ENCODE results near the gene ARHGAP20. TPM values are rescaled to one million over a fixed set of nuclear protein-coding genes. Genes with fewer than 3 reads are reported as not detected.
"Not testable (repeated sequence)": the region's sequence is repeated elsewhere in the genome, so short reads cannot be mapped to it uniquely, and the experiment has no call there.

The ARHGAP20 gene
- total RNA-seq, 4 donors from 2014 or later: 5.1 to 9.4 (median 6.9) TPM

DNA sequence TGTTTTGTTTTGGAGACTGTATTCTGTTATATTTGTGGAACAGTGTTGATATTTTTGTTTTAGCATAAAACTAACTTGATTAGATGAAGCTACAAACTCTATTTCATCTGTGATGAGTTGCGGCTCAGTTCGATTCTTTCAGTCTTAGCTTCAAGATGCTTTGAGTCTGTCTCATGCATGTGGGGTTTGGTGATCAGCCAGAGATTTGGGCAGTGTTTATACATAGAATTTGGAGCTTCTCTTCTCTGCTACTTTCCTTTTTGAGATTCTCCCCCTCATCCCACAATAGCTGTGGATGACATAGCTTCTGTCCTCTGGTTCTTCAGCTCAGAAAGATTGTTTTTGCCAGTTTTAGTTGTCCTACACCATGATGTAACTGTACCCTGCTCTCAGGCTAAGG lies 90.4 kb downstream of the ARHGAP20 start:
- Histone ChIP-seq H3K4me3 (no peak overlapping the region), H3K9me3 (no peaks in the 10 kb centered on the region), H3K27ac (replicated peaks in 1 of 4) (no peak overlapping the region), H3K4me1 (no peaks in the 10 kb centered on the region), H3K36me3 (no peaks in the 10 kb centered on the region), H3K27me3 (no peaks in the 10 kb centered on the region)
- intact Hi-C loops (cut with DNase I): no loop called here
- no peak for DNase-seq (ENCODE audit: extremely low spot score)
- TF ChIP-seq, protein P1, sequence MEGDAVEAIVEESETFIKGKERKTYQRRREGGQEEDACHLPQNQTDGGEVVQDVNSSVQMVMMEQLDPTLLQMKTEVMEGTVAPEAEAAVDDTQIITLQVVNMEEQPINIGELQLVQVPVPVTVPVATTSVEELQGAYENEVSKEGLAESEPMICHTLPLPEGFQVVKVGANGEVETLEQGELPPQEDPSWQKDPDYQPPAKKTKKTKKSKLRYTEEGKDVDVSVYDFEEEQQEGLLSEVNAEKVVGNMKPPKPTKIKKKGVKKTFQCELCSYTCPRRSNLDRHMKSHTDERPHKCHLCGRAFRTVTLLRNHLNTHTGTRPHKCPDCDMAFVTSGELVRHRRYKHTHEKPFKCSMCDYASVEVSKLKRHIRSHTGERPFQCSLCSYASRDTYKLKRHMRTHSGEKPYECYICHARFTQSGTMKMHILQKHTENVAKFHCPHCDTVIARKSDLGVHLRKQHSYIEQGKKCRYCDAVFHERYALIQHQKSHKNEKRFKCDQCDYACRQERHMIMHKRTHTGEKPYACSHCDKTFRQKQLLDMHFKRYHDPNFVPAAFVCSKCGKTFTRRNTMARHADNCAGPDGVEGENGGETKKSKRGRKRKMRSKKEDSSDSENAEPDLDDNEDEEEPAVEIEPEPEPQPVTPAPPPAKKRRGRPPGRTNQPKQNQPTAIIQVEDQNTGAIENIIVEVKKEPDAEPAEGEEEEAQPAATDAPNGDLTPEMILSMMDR (IDR thresholded peaks at IDR 0.05): no peak
- TF ChIP-seq POLR2AphosphoS5 (IDR thresholded peaks at IDR 0.05) (no peak), EP300 (IDR thresholded peaks at IDR 0.05) (no peak), POLR2A (IDR thresholded peaks at IDR 0.05; ENCODE audit: low read depth) (no peak)
- 96% methylated on average over 2 of the region's 2 CpGs for WGBS

DNA sequence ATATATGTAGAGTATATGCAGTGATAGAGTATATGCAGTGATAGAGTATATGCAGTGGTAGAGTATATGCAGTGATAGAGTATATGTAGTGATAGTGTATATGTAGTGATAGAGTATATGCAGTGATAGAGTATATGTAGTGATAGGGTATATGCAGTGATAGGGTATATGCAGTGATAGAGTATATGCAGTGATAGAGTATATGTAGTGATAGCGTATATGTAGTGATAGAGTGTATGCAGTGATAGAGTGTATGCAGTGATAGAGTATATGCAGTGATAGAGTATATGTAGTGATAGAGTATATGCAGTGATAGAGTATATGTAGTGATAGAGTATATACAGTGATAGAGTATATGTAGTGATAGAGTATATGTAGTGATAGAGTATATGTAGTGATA lies 92.9 kb downstream of the ARHGAP20 start:
- H3K27ac ChIP-seq (replicated peaks in 1 of 4); DNase-seq (ENCODE audit: extremely low spot score); intact Hi-C loops (cut with DNase I); H3K36me3 ChIP-seq; H3K27me3 ChIP-seq; H3K9me3 ChIP-seq; H3K4me3 ChIP-seq; H3K4me1 ChIP-seq: not testable (repeated sequence)
- 95% methylated on average over 1 of the region's 1 CpG for WGBS

DNA sequence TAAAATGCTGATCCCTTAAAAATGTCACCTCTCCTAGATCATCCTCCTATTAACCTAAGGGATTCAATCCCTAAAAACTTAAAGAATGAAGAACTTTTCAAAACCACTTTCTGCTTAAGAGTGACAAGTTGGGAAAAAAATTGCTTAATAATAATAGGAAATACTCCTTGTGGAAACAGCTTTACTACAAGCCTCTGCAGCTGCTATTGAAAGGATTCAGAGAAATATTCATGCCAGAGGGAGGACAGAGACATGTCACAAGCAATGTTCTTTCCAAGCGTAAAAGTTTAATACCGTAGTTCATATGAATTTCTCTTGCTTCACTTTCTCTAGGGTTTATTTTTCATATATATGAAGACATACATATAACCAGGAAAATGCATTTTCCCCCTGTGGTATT lies 98.2 kb downstream of the ARHGAP20 start:
- Histone ChIP-seq H3K4me1 (peaks cover 0 to 6% (median 0%) of the 10 kb centered on the region in 4 donors), H3K27ac (replicated peaks in 1 of 4) (no peak overlapping the region), H3K36me3 (no peaks in the 10 kb centered on the region), H3K9me3 (no peaks in the 10 kb centered on the region), H3K27me3 (no peaks in the 10 kb centered on the region), H3K4me3 (no peak overlapping the region)
- TF ChIP-seq EP300 (IDR thresholded peaks at IDR 0.05) (no peak), POLR2AphosphoS5 (IDR thresholded peaks at IDR 0.05) (no peak), POLR2A (IDR thresholded peaks at IDR 0.05; ENCODE audit: low read depth) (no peak)
- TF ChIP-seq, protein P1 (IDR thresholded peaks at IDR 0.05): no peak
- DNase-seq (ENCODE audit: extremely low spot score): no peak
- WGBS: 86% methylated on average over 2 of the region's 2 CpGs
- intact Hi-C loops (cut with DNase I): no loop called here

GRCh38 chr11:110613197-110613918 lies 98.9 kb downstream of the ARHGAP20 start:
- WGBS: 75% methylated on average over 3 of the region's 3 CpGs
- TF ChIP-seq, protein P1 (IDR thresholded peaks at IDR 0.05): no peak
- TF ChIP-seq POLR2A (IDR thresholded peaks at IDR 0.05; ENCODE audit: low read depth) (no peak), EP300 (IDR thresholded peaks at IDR 0.05) (no peak), POLR2AphosphoS5 (IDR thresholded peaks at IDR 0.05) (no peak)
- DNase-seq (ENCODE audit: extremely low spot score): no peak

GRCh38 chr11:110606415-110606814 lies 105.8 kb downstream of the ARHGAP20 start:
- H3K36me3 ChIP-seq: peaks cover 0 to 23% (median 0%) of the 10 kb centered on the region in 4 donors
- WGBS: 63% methylated on average over 6 of the region's 6 CpGs
- H3K27ac ChIP-seq (replicated peaks in 1 of 4): no peak overlapping the region
- no peak overlapping the region for H3K4me3 ChIP-seq
- H3K9me3 ChIP-seq: no peaks in the 10 kb centered on the region
- intact Hi-C loops (cut with DNase I): no loop called here
- DNase-seq (ENCODE audit: extremely low spot score): no peak
- H3K4me1 ChIP-seq: peaks cover 0 to 5% (median 0%) of the 10 kb centered on the region in 4 donors
- H3K27me3 ChIP-seq: no peaks in the 10 kb centered on the region
- TF ChIP-seq POLR2A (IDR thresholded peaks at IDR 0.05; ENCODE audit: low read depth) (no peak), EP300 (IDR thresholded peaks at IDR 0.05) (no peak), POLR2AphosphoS5 (IDR thresholded peaks at IDR 0.05) (no peak)
- TF ChIP-seq, protein P1 (IDR thresholded peaks at IDR 0.05): no peak

More at GRCh38 chr11:110613197-110613918, 98.9 kb downstream of the ARHGAP20 start:
- peaks cover 0 to 6% (median 0%) of the 10 kb centered on the region in 4 donors for H3K4me1 ChIP-seq
- no peaks in the 10 kb centered on the region for H3K27me3 ChIP-seq
- H3K4me3 ChIP-seq: no peak overlapping the region
- no peaks in the 10 kb centered on the region for H3K36me3 ChIP-seq
- no peaks in the 10 kb centered on the region for H3K9me3 ChIP-seq
- intact Hi-C loops (cut with DNase I): no loop called here
- no peak overlapping the region for H3K27ac ChIP-seq (replicated peaks in 1 of 4)

Data from esophagus muscularis mucosa (tissue), 4 donors.